CD4-positive, alpha-beta T cell treated with Interferon alpha-2 for 1 hour (primary cell): ENCODE data around the gene CIITA.
"Not testable (repeated sequence)": the region's sequence is repeated elsewhere in the genome, so short reads cannot be mapped to it uniquely, and the experiment has no call there.

ENCODE experiments used
- DNase-seq, 2 donors: peaks; one replicate each; pipeline ENCODE4 v3.0.0-alpha.2; 2020 to 2022

CIITA gene, protein sequence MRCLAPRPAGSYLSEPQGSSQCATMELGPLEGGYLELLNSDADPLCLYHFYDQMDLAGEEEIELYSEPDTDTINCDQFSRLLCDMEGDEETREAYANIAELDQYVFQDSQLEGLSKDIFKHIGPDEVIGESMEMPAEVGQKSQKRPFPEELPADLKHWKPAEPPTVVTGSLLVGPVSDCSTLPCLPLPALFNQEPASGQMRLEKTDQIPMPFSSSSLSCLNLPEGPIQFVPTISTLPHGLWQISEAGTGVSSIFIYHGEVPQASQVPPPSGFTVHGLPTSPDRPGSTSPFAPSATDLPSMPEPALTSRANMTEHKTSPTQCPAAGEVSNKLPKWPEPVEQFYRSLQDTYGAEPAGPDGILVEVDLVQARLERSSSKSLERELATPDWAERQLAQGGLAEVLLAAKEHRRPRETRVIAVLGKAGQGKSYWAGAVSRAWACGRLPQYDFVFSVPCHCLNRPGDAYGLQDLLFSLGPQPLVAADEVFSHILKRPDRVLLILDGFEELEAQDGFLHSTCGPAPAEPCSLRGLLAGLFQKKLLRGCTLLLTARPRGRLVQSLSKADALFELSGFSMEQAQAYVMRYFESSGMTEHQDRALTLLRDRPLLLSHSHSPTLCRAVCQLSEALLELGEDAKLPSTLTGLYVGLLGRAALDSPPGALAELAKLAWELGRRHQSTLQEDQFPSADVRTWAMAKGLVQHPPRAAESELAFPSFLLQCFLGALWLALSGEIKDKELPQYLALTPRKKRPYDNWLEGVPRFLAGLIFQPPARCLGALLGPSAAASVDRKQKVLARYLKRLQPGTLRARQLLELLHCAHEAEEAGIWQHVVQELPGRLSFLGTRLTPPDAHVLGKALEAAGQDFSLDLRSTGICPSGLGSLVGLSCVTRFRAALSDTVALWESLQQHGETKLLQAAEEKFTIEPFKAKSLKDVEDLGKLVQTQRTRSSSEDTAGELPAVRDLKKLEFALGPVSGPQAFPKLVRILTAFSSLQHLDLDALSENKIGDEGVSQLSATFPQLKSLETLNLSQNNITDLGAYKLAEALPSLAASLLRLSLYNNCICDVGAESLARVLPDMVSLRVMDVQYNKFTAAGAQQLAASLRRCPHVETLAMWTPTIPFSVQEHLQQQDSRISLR

DNA sequence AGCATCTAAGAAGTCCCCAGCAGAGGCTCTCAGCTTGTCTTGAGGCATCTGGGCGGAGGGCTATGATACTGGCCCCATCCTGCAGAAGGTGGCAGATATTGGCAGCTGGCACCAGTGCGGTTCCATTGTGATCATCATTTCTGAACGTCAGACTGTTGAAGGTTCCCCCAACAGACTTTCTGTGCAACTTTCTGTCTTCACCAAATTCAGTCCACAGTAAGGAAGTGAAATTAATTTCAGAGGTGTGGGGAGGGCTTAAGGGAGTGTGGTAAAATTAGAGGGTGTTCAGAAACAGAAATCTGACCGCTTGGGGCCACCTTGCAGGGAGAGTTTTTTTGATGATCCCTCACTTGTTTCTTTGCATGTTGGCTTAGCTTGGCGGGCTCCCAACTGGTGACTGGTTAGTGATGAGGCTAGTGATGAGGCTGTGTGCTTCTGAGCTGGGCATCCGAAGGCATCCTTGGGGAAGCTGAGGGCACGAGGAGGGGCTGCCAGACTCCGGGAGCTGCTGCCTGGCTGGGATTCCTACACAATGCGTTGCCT, at the start of gene CIITA:
CIITA (plus strand) TSS at position 404 of the 543 bp plus-strand sequence; CDS start at position 533, 129 bp downstream.
- peak; percentile 75 to 83 for DNase-seq

- no peak for DNase-seq
These were observed 49.2 kb upstream of the CIITA start for GRCh38 chr16:10827691-10828341.

DNA sequence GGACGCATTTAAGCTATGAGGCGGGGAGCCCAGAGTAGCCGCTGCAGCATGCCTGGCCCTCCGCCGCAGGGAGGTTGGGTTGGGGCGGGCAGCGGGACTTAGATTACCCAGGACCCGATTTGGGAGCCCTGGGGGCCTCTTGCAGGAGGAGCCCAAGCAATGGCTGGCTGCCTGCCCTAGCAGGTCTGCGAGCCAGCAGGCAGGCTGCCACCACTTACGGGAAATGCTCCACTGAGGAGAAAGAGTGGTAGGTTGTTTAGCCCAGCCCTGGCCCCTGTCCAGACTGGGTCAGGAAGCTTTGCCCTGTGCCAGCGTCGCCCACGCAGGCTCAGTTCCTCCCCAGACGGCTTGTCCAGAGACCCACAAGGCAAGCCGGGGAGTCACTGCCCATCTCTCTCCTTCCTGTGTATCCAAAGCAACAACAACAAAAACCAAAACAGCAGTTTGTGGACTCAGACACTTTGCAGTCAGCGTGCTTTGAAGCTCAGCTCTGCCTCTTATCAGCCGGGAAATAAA, 48.1 kb upstream of the CIITA start:
- peak; percentile 20 to 70 for DNase-seq

- DNase-seq, result not testable (repeated sequence)
These were observed 47.5 kb upstream of the CIITA start for GRCh38 chr16:10829390-10830098.

GRCh38 chr16:10830240-10830639, 46.8 kb upstream of the CIITA start:
- DNase-seq, result not testable (repeated sequence)

DNA sequence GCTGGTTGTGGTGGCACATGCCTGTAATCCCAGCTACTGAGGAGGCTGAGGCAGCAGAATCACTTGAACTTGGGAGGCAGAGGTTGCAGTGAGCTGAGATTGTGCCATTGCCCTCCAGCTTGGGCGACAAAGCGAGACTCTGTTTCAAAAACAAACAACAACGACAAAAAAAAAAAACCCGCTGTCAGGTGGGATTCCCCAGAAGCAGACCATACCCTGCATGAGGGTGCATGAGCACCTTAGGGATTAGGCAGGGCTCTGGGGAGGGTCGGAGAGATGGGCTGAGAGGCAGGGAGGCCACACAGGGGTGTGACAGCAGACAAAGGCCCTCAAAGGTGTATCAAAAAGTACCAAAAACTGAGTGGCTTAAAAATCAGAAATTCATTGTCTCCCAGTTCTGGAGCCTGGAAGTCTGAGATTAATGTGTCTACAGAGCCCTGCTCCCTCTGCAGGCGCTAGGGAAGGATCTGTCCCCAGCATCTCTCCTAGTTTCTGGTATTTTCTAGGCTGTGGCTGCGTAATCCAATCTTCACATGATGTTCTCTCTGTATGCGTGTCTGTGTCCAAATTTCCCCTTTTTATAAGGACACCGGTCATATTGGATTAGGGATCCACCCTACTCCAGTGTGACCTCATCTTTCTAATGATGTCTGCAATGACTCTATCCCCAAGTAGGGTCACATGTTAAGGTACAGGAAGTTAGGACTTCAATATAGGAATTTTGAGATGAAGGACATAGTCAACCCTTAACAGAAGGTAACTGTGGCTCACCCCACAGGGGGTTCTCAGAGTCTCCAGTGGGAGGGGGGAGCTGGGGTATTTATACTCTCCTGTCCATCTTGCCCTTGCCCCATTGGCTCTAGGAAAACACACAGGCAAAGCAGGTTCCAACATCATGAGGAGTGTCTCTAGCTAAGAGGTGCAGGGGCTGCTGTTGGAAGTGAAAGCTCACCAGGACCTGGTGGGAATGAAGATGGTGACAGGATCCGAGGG, 44.8 kb upstream of the CIITA start:
- DNase-seq, result no peak

DNA sequence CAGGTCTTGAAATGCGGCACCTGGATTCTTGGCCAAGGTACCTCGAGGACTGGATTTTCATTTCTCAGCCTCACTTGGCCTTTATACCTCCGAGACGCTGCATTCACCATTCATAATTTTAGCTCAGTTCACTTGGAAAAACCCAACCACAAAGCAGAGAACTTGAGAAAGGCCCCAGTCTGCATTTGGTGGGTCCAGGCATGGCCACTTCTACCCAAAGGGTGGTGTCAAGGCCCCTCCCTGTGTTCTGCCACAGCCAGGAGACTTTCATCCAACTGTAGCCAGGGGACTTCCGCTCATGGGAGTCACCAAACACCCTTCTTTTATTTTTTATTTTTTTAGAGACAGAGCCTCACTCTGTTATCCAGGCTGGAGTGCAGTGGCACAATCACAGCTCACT, 43.7 kb upstream of the CIITA start:
- DNase-seq, result no peak

DNA sequence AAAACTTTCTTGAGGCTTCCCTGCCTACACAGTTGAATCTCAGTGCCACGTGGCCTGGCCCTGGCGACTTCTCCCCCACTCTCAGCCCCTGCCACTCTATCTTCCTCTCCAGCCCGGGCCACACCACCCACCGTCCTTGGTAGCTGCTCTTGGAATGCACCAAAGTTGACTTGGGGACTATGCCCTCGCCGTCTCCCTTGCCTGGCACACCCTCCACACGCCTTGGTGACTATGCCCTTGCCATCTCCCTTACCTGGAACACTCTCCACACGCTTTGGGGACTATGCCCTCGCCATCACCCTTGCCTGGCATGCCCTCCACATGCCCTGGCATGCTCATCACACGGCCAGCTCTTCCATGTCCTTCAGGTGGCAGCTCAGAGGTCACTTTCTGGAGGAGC, 42.9 kb upstream of the CIITA start:
- DNase-seq, result no peak

DNA sequence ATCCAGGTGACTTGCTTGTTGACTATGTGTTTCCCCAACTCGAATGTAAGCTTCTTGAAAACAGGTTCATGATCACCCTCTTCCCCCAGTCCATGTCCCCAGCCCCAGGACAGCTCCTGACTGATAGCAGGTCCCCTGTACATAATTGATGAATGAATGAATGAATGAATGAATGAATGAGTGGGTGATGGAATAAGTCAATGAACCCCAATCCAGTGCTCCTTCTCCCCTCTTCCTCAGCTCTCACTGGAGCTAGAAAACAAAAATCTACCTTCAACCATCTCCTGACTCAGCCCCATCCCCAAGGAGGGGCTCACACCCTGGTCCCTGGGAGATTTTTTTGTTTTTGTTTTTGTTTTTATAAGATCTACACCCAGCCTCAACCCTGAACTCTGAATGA, 42.2 kb upstream of the CIITA start:
- DNase-seq, result no peak

DNA sequence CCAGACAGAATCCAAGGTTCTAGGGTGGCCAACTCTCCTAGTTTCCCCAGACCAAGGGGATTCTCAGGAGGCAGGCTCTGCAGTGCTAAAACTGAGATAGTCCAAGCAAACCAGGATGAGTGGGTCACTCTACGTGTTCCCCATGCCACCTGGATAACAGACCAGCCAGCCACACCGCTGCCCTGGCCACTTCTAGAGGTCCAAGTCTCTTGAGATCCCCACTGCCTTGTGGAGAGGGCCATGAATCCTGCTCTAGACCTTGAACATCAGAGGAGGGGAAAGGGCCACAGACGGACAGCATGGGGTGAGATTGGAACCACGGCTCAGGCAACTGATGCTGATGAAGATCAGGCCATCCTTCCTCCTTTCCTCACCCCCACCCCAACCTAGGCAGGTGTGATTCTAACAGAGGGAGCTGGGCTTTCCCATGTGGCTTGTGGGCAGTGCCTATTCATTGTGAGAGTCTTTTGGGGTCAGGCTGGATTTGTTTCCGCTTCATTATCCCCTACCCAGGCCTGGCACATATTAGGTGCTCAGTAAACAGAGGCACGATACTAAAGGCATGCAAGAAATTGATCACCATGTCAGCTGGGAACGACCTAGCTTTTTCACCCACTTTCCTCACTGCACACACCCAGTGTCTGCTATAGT, 41.6 kb upstream of the CIITA start:
- DNase-seq, result no peak

DNA sequence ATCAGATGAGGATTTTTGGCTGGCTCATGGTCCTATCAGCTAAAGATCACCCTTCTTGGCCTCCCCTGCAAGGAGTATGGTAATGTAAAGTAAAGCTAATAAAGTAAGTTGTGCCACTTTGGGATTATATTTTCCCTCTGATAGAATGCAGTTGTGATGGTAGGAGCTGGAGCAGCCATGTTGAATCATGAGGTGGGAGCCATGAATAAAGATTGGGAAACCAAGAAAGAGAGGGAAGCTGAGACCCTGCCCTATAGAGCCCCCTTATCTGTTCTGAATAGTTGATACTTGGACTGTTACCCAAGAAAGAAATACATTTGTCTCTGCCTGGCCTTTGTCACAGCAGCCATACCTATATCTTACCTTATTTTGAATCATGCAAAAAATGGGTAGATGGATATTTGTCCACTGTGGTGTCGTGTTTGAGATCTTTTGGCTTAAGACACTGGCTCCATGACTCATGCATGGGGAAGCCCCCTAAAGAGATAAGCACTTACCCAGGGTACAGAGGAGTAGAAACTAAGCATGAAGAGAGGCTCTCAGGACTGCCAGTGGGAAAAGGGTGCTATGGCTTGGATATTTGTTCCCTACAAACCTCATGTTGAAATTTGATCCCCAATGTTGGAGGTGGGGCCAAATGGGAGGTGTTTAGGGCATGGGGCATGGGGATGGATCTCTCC, 40.7 kb upstream of the CIITA start:
- DNase-seq, result no peak

DNA sequence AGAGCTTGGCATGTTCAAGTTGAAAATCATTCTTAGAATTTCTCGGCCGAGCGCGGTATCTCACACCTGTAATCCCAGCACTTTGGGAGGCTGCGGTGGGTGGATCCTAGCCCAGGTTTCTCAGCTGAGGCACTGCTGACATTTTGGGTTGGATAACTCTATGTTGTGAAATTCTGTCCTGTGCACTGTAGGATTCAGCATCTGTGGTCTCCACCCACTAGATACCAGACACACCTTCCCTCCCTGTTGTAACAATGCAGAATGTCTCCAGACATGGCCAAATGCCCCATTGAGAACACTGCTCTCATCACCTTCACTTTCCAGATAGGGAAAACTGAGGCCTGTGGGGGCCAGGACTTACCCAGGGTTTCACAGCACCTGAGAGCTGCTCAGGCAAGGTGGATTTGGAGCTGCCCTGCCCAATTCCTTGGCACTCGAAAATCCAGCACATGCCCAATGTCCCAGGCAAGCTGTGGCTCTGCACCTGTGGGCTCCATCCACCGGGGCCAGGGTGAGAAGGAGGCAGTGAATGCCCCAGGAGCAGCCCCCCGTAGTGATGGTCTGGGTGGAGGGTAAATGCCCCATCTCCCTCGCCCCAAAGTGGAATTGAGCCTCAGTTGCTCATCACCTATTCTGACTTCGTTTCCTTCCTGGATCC, 38.3 kb upstream of the CIITA start:
- DNase-seq, result no peak

GRCh38 chr16:10839279-10839666, 37.7 kb upstream of the CIITA start:
- no peak for DNase-seq

- DNase-seq, result no peak
These were observed 36.3 kb upstream of the CIITA start for GRCh38 chr16:10840703-10841102.

- peak in 1 of 2 donors; percentile 36 for DNase-seq
These were observed 30.6 kb upstream of the CIITA start for GRCh38 chr16:10846213-10846998.

- DNase-seq, result no peak
These were observed 29.8 kb upstream of the CIITA start for GRCh38 chr16:10847176-10847575.

DNA sequence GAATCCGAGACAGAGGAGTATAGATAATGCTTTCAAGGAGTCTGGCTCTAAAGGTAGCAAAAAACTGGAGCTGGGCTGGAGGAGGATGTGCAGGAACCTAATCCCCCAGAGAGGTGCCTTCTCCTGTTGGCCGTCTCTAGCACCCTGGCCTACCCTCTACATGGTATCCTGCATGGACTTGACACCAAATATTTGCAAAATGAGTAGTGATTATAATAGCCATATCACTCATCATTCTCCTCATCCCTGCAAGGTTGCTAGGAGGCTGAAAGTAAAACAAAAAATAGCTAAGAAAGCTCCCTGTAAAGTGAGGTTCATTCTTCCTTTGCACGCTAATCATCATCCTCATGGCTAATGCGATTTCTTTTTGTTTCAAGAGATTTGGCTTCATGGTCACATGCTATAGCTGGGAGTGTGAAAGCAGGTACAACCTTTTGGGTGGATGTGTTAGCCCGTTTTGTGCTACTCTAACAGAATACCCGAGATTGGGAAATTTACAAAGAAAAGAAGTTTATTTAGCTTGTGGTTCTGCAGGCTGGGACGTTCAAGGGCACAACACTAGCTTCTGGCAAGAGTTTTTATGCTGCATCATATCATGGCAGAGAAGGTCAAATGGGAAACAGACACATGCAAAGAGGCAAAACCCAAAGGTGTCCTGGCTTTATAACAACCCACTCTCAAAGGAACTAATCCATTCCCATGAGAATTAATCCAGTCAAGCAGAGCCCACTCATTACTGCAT, 27.1 kb upstream of the CIITA start:
- DNase-seq, result no peak
